ENCODE measurements around the gene CHPF2.

Gene CHPF2

DNA sequence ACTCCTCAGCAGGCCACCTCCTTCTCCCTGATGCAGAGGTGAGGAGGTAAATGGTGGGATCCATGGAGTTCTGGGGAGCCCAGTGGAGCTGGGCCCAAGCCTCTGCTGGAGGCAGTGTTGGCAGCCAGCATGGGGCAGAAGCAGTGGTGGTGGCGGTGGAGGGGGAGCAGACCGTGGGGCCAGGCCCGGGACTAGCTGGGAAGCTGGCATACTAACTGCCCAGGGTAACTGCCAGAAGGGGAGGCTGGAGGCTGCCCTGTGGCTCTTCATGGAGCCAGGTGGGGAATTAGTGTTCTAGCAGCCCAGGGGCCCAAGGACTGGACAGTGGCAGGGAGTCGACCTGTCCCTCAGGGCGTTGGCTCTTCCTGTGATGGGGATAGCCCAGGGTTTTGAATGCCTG, 32.3 kb downstream of the CHPF2 start:
- Histone ChIP-seq H3K4me3 (ENCODE audit: low read depth, low read length) (no peak overlapping the region), H3K9ac (ENCODE audit: low read depth, low read length) (no peak overlapping the region), H3K36me3 (ENCODE audit: control insufficient read depth, insufficient read depth, low read length) (no peaks in the 10 kb centered on the region), H3K27me3 (ENCODE audit: control insufficient read depth, insufficient read depth, low read length) (peaks cover 2% of the 10 kb centered on the region), H3K9me3 (ENCODE audit: control insufficient read depth, insufficient read depth, low read length) (no peaks in the 10 kb centered on the region), H3K4me1 (ENCODE audit: control insufficient read depth, insufficient read depth, low read length) (no peaks in the 10 kb centered on the region)

GRCh38 chr7:151265351-151265931, 33.2 kb downstream of the CHPF2 start:
- Histone ChIP-seq H3K4me1 (ENCODE audit: control insufficient read depth, insufficient read depth, low read length) (no peaks in the 10 kb centered on the region), H3K9me3 (ENCODE audit: control insufficient read depth, insufficient read depth, low read length) (no peaks in the 10 kb centered on the region), H3K36me3 (ENCODE audit: control insufficient read depth, insufficient read depth, low read length) (no peaks in the 10 kb centered on the region), H3K4me3 (ENCODE audit: low read depth, low read length) (no peak overlapping the region), H3K27me3 (ENCODE audit: control insufficient read depth, insufficient read depth, low read length) (peaks cover 5% of the 10 kb centered on the region), H3K9ac (ENCODE audit: low read depth, low read length) (no peak overlapping the region)

- Histone ChIP-seq H3K4me3 (ENCODE audit: low read depth, low read length) (no peak overlapping the region), H3K4me1 (ENCODE audit: control insufficient read depth, insufficient read depth, low read length) (no peaks in the 10 kb centered on the region), H3K36me3 (ENCODE audit: control insufficient read depth, insufficient read depth, low read length) (no peaks in the 10 kb centered on the region), H3K27me3 (ENCODE audit: control insufficient read depth, insufficient read depth, low read length) (peaks cover 5% of the 10 kb centered on the region), H3K9ac (ENCODE audit: low read depth, low read length) (no peak overlapping the region), H3K9me3 (ENCODE audit: control insufficient read depth, insufficient read depth, low read length) (no peaks in the 10 kb centered on the region)
These were observed 37.2 kb downstream of the CHPF2 start for GRCh38 chr7:151269511-151269910.

GRCh38 chr7:151271699-151272355, 39.5 kb downstream of the CHPF2 start:
- Histone ChIP-seq H3K36me3 (ENCODE audit: control insufficient read depth, insufficient read depth, low read length) (no peaks in the 10 kb centered on the region), H3K4me1 (ENCODE audit: control insufficient read depth, insufficient read depth, low read length) (no peaks in the 10 kb centered on the region), H3K9ac (ENCODE audit: low read depth, low read length) (no peak overlapping the region), H3K4me3 (ENCODE audit: low read depth, low read length) (no peak overlapping the region), H3K9me3 (ENCODE audit: control insufficient read depth, insufficient read depth, low read length) (no peaks in the 10 kb centered on the region), H3K27me3 (ENCODE audit: control insufficient read depth, insufficient read depth, low read length) (peaks cover 21% of the 10 kb centered on the region)

DNA sequence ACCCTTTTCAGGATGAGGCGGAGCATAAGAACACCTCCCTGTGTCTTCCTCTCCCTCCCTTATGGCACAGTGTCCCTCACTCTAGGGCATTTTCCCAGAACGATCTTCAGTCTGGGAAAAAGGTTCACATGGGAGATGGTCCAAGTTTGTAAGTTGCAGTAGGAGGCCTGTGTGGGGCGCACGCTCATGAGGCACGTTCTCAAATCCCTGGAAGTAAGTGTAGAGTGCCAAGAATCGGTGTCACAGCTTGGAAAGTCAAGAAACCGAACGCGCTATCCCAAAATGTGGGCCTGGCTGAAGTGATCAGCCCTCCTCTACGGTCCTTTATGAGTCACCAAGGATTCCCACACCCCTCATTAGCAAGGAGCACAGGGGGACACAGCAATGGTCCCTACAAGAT, 40.1 kb downstream of the CHPF2 start:
- Histone ChIP-seq H3K9ac (ENCODE audit: low read depth, low read length) (no peak overlapping the region), H3K4me3 (ENCODE audit: low read depth, low read length) (no peak overlapping the region), H3K4me1 (ENCODE audit: control insufficient read depth, insufficient read depth, low read length) (no peaks in the 10 kb centered on the region), H3K9me3 (ENCODE audit: control insufficient read depth, insufficient read depth, low read length) (no peaks in the 10 kb centered on the region), H3K27me3 (ENCODE audit: control insufficient read depth, insufficient read depth, low read length) (peaks cover 24% of the 10 kb centered on the region), H3K36me3 (ENCODE audit: control insufficient read depth, insufficient read depth, low read length) (no peaks in the 10 kb centered on the region)

DNA sequence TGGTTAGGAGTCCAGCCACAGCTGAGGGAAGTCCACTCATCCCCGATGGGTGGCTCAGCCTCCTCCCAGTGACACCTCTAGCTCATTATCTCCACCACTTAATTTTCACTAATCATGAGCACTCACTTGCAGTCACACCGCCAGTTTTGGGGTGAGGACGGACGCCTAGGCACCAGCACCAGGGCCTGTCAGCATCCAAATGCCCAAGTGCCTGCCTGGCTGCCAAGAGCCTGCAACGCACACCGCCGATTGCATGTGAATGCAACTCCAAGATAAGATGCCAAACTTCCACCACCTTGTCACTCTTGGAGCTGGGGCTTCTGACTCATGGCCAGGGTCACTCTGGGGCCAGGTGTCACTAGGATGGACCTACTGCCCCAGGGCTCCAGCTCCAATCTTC, 40.6 kb downstream of the CHPF2 start:
- Histone ChIP-seq H3K27me3 (ENCODE audit: control insufficient read depth, insufficient read depth, low read length) (peaks cover 29% of the 10 kb centered on the region), H3K9ac (ENCODE audit: low read depth, low read length) (no peak overlapping the region), H3K36me3 (ENCODE audit: control insufficient read depth, insufficient read depth, low read length) (no peaks in the 10 kb centered on the region), H3K4me1 (ENCODE audit: control insufficient read depth, insufficient read depth, low read length) (no peaks in the 10 kb centered on the region), H3K9me3 (ENCODE audit: control insufficient read depth, insufficient read depth, low read length) (no peaks in the 10 kb centered on the region), H3K4me3 (ENCODE audit: low read depth, low read length) (no peak overlapping the region)

- no peaks in the 10 kb centered on the region for H3K4me1 ChIP-seq (ENCODE audit: control insufficient read depth, insufficient read depth, low read length)
- H3K36me3 ChIP-seq (ENCODE audit: control insufficient read depth, insufficient read depth, low read length), result no peaks in the 10 kb centered on the region
- peaks cover 33% of the 10 kb centered on the region for H3K27me3 ChIP-seq (ENCODE audit: control insufficient read depth, insufficient read depth, low read length)
- no peak overlapping the region for H3K4me3 ChIP-seq (ENCODE audit: low read depth, low read length)
- no peak overlapping the region for H3K9ac ChIP-seq (ENCODE audit: low read depth, low read length)
- no peaks in the 10 kb centered on the region for H3K9me3 ChIP-seq (ENCODE audit: control insufficient read depth, insufficient read depth, low read length)
These were observed 41.5 kb downstream of the CHPF2 start for GRCh38 chr7:151273651-151274390.

GRCh38 chr7:151274396-151274795, 42.1 kb downstream of the CHPF2 start:
- no peak overlapping the region for H3K4me3 ChIP-seq (ENCODE audit: low read depth, low read length)
- H3K27me3 ChIP-seq (ENCODE audit: control insufficient read depth, insufficient read depth, low read length), result peaks cover 36% of the 10 kb centered on the region
- no peaks in the 10 kb centered on the region for H3K36me3 ChIP-seq (ENCODE audit: control insufficient read depth, insufficient read depth, low read length)
- H3K4me1 ChIP-seq (ENCODE audit: control insufficient read depth, insufficient read depth, low read length), result no peaks in the 10 kb centered on the region
- H3K9ac ChIP-seq (ENCODE audit: low read depth, low read length), result no peak overlapping the region
- no peaks in the 10 kb centered on the region for H3K9me3 ChIP-seq (ENCODE audit: control insufficient read depth, insufficient read depth, low read length)

DNA sequence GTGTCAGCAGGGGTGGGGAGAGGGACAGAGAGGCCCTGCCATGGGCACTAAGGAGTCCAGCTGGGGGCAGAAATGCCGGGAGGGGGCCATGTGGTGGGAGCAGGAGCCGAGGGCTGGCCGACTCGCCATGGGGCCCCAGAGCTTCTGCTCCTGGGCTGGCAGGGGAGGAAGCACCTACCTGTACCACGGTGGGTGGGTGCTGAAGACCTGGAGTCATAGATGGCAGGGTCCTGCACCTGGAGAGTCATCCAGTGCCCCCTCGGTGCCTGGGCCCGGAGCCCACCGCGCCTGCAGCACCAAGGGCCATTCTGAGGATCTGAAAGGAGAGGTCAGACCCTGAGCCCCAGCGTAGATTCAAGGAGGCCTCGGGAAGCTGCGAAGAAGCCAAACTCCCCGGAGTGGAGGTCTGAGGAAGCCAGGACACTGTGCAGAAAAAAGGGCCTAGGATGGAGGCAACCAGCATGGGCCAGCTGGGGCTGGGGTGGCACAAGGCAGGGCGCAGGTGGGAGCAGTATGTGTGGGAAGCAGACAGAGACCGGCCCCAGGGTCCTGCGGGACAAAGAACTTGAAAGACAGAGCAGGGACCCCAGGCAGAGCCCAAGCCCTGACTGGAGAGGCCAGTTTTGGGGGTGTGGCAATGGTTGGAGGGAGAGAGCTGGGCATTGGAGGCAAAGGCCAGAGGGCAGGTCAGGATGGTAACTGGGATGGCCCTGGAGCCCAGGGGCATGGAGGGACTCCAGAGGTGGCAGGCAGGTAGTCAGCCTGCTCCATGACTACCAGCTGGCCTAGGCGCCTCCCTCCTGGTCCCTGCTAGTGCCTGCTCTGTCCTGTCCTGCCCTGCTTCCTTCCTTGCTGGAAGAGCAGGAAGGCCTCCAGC, 42.9 kb downstream of the CHPF2 start:
- Histone ChIP-seq H3K27me3 (ENCODE audit: control insufficient read depth, insufficient read depth, low read length) (peaks cover 33% of the 10 kb centered on the region), H3K36me3 (ENCODE audit: control insufficient read depth, insufficient read depth, low read length) (no peaks in the 10 kb centered on the region), H3K9me3 (ENCODE audit: control insufficient read depth, insufficient read depth, low read length) (no peaks in the 10 kb centered on the region), H3K4me1 (ENCODE audit: control insufficient read depth, insufficient read depth, low read length) (no peaks in the 10 kb centered on the region), H3K4me3 (ENCODE audit: low read depth, low read length) (no peak overlapping the region), H3K9ac (ENCODE audit: low read depth, low read length) (no peak overlapping the region)

DNA sequence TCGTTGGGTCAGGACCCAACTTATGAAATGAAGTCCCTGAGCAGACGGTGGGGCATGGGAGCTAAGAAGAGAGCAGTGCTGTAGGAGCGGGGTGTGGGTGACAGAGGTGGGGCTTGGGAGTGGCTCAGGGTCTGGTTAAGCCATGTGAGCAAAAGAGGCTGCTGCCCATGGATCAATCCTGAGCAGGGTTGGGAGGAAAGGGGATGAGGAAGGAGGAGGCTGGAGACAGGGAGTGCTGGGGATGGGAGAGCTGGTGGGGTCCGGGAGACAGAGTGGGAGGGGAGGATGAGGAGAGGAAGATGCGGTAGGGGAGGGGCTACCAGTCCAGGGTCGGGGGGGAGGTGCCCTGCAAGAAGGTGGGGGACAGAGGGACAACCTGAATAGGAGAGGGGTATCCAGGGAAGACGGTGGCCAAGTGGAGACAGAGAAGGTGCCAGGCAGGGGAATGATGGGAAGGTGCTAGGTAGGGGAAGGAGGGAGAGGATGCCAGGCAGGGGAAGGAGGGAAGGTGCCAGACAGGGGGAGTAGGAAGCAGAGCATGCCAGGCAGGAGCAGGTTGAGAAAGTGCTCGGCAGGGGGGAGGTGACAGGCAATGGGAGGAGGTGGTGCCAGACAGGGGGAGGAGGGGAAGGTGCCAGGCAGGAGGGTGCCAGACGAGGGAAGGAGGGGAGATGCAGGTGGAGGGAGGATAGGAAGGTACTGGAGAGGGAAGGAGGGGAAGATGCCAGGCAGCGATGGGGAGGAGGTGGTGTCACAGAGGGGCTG, 43.7 kb downstream of the CHPF2 start:
- Histone ChIP-seq H3K9me3 (ENCODE audit: control insufficient read depth, insufficient read depth, low read length) (no peaks in the 10 kb centered on the region), H3K9ac (ENCODE audit: low read depth, low read length) (no peak overlapping the region), H3K4me3 (ENCODE audit: low read depth, low read length) (peak overlapping the region; percentile 6)

More for the DNA sequence above, 43.7 kb downstream of the CHPF2 start:
- Histone ChIP-seq H3K36me3 (ENCODE audit: control insufficient read depth, insufficient read depth, low read length) (no peaks in the 10 kb centered on the region), H3K27me3 (ENCODE audit: control insufficient read depth, insufficient read depth, low read length) (peaks cover 35% of the 10 kb centered on the region), H3K4me1 (ENCODE audit: control insufficient read depth, insufficient read depth, low read length) (no peaks in the 10 kb centered on the region)
